Sciatic nerve (tissue), 2 donors: ENCODE results near the gene ZNF438. TPM values are rescaled to one million over a fixed set of nuclear protein-coding genes. Genes with fewer than 3 reads are reported as not detected.

Source experiments
- ATAC-seq: fragments of 200-7000 bp; cut with Tn5 transposase; one replicate; pipeline ENCODE4 v1.9.1; 2020; ENCODE audit warnings: mild to moderate bottlenecking, moderate library complexity
- DNase-seq: peaks from one replicate; pipeline ENCODE4 v3.0.0-alpha.2; 2020; ENCODE audit warnings: low spot score
- intact Hi-C: fragments of 100-400 bp; cut with DNase I; formaldehyde crosslinking; loops from one replicate; pipeline ENCODE4 v1.14.2; 2022
- total RNA-seq: library from RNA; stranded (reverse); fragmentation: NEBNext Ultra II Directional; extraction: Animal tissue kit (Norgen Biotek cat#: 25700); gene quantifications from one replicate; pipeline ENCODE4 v1.2.1, GENCODE V29; 2021
- donor health status: DM: no; HTN: no; CAD: no.
- donor health status: DM: no; HTN: no; CAD: no.

ZNF438 gene
- total RNA-seq, 1 donor from 2014 or later: 15.3 TPM

DNA sequence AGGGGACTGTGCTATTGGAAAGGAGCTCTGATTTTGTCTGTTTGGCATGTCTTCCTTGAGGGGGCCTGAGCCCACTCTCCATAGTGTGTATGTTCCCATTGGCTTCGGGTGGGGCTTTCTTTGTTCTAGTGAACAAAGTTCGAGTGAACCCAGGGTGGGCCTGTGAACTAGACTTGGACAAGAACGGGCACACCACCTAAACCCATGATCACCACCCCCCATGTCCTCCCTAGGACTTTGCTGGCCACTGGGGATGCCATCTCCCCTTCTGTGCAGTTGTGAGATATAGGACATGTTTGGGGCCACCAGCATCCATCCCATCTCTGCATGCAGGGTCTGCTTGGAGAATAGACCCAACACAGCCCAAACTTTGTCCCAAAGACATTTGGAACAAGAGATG is 206.6 kb downstream of the ZNF438 start:
- DNase-seq (no peak), ATAC-seq (no peak)
- intact Hi-C loops: no loop called here

DNA sequence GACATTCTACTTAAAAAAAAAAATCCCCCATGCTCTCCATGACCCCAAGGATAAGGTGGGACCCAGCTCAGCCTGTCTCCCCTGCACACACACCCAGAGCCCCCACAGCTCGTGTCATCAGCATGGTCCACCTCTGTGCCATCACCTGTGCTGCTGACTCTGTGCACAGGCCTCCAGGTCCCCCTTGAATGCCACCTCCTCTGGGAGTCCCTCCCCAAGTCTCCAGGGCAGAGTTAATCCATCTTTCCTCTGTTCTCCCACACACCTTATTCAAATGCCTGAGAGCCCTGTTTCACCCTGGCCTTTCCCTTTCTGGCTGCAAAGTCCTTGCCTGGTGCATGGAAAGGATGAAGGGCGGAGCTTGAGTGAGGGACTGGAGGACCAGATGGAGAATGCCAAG is 208.0 kb downstream of the ZNF438 start:
- ATAC-seq: no peak
- peak; percentile 19 for DNase-seq
- intact Hi-C loops: no loop called here

DNA sequence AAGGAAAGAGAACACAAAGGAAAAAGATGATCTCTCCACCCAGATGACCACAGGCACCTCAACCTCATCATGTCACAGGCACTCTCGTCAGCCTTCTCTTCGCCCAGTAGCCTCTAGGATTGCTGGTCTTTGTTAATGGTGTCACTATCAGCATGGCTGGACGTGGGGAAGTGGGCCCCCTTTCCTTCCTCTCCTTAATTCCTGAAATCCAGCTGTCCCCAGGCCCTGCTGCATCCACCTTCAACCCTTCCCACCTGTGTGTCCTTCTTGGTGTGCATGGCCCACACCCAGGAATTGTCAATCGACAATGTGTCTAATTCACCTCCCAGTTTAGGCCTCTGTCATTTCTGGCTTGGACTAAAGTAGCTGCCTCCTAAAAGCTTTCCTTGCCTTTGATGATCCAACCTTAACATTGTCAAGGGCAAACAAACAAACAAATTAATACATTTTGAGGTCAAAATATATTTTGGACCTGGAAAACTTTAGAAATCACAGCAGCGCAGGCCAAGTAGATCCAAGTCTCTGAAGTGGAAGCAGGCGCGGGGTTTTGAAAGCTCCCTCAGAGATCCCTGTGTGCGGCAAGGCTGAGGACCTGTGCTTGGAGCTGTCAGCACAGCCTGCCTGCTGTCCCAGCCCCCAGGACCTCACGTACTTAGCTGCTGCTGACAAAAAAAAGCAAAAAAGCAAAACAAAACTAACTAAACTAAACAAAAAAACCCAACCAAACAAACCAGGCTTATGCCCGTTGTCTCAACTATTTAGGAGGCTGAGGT is 208.8 kb downstream of the ZNF438 start:
- DNase-seq: peak; percentile 41
- intact Hi-C loops: no loop called here
- ATAC-seq: no peak

DNA sequence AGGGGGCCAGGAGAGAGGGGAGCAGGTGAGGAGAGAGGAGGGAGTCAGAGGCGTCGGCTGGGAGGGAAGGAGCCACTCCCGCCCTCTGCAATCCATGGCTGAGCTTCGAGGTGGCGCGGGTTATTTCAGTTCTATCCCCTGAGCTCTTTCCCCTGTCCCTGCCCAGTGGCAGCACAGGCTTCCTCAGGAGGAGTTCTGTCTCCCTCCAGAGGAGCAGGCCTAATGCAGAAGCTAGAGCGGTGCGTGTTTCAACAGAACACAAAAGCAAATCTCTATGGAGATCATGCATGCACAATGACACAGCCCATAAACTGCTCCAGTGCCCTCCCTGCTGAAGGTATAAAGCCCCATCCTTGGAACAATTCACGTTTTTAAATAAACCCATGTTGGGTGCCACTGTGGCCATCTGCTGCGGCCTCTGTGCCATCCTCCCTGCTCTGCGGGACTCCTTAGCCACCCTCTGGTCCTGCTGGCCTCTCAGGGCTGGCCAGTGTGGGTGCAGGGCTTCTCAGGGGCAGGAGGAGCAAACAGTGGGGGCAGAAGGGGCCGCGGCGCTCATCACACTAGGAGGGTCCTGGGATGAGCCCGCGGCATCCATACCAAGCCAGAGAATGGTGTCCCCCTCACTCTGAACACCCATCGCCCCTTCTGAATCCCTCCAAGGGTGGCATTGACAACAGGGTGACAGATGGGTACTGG is 209.5 kb downstream of the ZNF438 start:
- ATAC-seq (peak; percentile 63), DNase-seq (peak; percentile 51)
- intact Hi-C loops: no loop called here

DNA sequence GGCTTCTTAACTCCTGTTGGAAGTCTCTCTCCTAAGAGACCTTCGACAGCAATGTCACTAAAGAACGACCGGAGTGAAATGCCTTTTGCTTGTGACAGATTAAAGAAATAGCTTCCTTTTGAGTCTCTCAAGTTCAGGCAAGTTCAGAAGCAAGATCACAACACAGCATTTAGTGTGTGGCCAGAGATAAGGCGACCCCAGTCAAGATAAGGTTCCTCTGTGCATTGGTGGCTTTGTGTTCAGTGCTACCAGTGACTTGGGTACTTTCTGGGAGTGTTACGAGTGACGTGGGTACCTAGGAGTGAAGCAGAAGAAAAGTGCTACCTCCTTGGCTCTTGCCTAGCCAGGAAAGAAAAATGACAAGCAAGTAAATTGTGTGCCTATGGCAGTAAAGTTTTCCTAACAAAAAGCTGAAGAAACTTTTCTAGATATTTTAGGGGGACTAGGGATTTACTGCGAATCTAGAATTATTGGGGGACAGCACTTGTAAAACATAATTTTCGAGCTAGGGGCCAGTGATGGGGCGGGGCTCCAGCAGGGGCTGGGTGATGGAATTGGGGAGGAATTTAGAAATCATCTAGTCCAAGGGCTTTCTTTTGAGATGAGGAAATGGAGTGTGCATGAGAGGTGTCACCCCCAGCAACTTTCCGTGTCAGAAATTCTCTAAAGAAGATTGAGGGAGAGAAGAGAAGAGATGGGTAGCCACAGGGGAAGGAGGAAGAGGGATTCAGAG is 210.2 kb downstream of the ZNF438 start:
- no peak for ATAC-seq
- intact Hi-C loops: no loop called here
- peak; percentile 7 for DNase-seq

DNA sequence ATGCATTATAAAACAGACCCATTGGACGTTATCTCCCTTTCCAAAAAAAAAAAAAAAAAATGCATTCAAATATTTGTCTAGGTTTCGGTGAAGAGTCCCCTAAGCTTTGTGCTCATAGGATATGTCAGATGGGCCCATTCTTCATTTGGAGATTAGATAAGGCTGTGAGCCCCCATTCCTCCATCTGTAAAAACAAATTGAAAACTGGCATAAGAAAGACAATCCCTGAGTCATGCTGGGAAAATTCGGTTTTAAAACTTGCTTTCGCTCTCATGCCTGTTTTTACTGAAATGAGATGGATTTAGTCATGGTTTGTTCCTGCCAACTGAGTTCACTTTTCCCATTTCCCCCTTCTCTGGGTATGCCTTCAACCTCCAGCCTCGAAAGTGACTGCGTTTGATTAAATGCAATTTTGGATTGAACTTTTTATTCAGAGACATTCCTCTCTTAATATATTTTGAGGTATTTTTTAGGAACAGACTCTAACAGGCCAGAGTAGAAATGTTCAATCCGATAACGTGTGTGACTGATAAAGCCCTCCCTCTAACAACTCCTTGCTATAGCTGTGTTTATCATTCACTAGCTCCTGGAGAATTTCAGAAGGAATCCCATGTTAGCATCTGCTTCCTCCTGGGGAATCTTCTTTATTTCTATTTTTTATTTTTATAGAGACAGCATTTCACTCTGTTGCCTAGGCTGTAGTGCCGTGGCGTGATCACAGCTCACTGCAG is 211.2 kb downstream of the ZNF438 start:
- DNase-seq (peak; percentile 10), ATAC-seq (peak; percentile 27)
- intact Hi-C loops: no loop called here

DNA sequence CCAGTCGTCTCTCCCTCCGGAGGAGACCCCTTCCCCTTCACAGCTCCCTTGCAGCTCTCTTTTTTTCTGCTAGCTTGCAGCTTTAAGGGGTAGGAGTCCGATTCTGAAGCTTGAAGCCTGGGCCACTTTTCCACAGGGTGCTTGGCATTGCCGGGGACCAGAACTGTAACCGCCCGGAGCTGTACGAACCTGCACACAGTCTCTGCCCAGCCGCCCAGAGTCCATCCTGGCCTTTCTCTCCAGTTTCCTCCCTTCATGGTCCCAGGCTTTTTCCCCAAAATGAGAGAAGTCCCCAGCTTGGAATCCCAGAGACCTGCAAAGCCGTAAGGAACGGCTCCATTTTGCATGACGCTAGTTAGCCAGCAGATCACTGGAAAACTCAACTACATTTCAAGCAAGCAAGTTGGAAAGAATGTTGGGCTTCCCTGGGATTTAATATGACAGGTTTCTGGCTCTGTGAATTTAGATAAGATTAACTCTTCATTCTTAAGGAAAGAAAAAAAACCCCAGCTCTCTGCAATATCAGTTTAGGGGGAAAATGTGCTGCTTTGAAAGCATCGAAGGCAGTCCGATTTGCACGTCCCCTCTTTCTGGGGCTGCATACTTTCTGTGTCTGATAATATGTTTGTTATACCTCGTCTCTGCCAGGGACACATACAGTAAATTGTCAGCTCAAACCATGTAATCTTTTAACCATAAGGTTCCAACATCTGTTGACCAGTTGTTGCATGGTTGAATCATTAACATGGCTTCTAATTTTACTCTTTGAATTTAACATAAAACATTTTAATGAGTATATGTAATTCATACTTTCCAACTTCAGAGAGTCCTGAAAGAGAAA is 212.1 kb downstream of the ZNF438 start:
- ATAC-seq: no peak
- peak; percentile 48 for DNase-seq
- intact Hi-C loops: no loop called here

DNA sequence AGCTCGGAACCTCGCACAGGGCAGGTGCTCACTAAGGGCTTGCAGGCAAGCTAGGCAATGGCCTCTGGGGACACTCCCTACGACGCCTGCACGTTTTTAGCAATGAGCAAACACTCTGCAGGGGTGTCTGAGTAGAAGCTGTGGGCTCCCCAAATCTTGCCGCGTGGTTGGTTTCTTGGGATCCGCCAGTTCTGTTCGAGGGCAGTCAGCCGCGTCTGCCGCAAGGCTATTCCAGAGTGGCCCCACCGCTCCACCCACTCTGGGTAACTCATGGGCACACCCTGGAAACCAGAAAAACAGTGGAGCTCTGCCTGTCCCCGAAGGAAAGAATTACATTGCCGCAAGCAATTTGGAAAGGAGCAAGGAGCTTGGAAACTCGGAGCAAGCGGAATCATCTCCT is 212.8 kb downstream of the ZNF438 start:
- peak; percentile 15 for ATAC-seq
- peak; percentile 55 for DNase-seq
- intact Hi-C loops: no loop called here

DNA sequence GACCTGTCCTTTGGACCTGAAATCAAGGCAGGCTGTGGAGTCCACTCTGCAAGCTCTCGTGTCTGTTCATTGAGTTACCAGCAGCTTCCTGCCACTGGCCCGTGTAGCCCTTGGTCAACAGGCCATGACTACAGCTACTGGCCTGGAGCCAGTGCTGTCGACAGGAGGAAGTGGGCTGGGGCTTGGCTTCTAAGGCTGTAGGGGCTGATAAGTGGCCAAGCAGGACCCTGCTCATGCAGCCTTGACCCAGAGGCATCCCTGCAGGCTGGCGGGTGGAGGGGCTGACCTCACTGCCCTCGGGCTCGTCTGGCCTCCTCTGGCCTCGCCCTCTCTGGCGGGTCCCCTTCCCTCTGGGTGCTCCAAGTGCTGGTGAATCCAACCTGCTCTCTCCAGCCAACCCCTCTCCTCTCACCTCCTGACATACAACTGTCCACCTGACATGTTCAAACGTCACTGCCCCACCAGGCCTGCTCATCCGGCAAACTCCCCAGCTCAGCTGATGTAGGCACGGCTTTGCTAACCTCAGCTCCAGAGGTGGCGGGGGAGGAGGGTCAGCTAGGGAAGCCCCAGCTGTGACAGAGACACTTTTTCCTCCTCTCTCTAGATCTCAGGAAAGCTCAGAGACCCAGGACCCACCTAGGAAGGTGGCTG is 213.5 kb downstream of the ZNF438 start:
- DNase-seq (peak; percentile 71), ATAC-seq (peak; percentile 16)
- intact Hi-C loops: no loop called here

DNA sequence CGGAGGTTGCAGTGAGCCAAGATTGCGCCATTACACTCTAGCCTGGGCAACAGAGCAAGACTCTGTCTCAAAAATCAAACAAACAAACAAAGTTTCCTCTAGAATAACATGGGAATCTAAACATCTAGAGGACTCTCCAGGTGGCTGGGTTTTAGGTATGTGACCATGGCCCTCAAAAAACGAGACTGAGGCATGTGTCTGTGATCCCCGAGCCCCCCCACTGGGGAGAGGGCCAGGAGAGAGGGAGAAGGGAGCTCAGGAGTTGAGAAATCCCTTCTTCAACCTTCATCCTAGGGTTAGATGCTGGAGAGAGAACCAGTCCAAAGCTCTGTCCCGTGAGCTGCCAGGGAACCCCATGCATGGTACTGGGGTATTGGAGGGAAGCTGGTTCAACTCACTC is 214.1 kb downstream of the ZNF438 start:
- DNase-seq: no peak
- intact Hi-C loops: no loop called here
- no peak for ATAC-seq

DNA sequence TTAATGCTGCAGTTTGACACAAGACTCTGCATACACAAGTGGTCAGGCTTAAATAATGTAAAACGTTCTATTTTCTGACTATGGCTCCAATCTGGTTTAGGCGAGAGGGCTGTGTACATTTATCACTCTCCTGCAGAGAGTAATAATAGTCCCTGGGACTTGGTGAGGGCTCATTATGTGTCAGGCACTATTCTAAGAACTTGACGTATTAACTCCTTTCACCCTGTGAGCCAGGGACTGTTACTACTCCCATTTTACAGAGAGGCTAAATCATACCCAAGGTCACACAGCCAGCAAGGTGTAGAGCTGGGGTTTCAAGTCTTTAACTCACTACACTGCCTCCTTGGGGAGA is 214.9 kb downstream of the ZNF438 start:
- DNase-seq (no peak), ATAC-seq (no peak)
- intact Hi-C loops: no loop called here

DNA sequence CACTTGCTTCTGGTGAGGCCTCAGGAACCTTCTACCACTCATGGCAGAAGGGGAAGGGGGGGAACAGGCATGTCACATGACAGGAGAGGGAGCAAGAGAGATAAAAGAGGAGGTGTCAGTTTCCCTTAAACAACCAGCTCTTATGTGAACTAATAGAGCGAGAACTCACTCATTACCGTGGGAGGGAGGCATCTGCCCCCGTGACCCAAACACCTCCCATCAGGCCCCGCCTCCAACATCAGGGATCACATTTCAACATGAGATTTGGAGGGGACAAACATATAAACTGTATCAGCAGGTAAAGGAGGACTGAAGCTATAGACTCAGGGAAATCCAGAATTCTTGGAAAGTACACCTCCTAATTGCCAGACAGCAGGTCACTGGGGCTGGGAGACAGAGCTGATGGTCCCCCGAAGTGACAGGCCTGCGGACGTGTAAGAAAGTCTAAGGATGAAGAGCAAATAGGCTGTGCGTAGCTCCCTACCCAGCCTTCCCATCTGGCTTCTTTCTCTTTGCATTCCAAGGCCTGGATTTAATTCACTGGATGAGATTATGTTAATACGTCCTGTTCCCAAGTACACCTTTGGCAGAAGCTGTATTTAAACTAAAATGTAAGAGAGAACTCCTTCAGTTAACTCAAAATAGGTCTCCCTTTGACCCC is 215.4 kb downstream of the ZNF438 start:
- ATAC-seq (no peak), DNase-seq (peak; percentile 41)
- intact Hi-C loops: no loop called here

DNA sequence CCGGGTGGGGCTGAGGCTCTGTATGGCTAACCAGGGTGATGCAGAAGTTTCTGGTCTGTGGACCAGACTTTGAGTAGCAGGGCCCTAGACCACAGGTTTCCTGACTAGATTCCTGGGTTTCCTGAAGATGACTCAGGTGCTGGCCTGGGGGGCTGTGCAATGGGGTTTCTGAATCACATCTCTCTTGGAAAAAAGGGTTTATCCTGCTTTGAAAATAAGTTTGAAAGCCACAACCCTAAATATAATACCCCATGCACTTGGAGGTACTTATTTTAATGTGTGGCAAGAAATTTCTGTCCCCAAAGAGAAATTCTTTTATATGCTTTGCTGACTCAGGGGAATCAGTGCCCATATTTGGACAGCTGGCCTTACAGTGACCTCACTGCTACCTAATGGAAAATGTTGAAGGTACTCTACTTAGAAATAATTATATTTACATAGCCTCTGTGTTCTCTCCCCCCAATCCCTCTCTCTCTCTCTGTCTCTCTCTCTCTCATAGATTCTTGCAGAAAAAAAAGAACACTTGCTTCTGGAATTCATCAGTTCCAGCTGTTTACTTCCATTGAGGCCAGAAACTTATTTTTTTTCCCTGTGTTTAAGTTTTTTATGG is 217.7 kb downstream of the ZNF438 start:
- ATAC-seq: no peak
- intact Hi-C loops: no loop called here
- DNase-seq: no peak

DNA sequence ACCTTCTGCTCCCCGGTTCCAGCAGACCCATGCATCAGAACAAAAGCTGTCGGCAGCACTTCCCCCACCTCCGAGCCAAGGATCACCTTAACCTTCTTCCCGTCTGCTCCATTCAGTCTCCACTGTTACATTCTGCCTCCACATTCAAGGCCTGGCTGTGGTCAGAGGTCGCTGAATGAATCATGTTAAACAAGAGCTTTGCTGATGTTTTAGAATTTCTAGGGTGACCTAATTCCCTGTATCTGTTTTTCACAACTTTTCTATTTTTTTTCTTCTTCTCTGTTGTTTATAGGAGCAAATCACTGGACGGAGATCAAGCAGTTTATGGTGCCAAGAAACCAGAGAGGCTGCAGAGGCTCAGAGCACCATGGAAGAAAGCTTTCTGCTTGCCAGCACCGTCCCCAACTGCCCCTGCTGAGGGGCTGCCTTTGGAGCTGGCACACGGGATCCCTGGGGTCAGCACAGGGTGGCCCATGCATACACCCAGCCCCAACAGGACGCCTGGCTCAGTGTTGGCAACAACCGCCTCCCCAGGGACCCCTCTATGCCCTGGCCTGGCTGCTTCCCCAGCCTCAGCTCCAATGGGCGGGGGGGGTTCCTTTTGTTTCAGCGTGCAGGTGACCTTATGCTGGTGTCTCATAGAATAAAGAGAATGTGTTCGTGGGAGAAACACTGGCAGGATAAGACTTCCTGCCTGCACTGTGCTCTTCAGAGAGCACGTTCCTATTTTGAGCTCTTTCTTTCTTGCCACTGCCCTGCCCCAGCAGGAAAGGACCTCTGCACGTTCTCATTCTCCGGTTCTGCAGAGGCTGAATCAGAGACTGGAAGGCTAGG is 219.4 kb downstream of the ZNF438 start:
- ATAC-seq (peak; percentile 82), DNase-seq (no peak)
- intact Hi-C loops: no loop called here

DNA sequence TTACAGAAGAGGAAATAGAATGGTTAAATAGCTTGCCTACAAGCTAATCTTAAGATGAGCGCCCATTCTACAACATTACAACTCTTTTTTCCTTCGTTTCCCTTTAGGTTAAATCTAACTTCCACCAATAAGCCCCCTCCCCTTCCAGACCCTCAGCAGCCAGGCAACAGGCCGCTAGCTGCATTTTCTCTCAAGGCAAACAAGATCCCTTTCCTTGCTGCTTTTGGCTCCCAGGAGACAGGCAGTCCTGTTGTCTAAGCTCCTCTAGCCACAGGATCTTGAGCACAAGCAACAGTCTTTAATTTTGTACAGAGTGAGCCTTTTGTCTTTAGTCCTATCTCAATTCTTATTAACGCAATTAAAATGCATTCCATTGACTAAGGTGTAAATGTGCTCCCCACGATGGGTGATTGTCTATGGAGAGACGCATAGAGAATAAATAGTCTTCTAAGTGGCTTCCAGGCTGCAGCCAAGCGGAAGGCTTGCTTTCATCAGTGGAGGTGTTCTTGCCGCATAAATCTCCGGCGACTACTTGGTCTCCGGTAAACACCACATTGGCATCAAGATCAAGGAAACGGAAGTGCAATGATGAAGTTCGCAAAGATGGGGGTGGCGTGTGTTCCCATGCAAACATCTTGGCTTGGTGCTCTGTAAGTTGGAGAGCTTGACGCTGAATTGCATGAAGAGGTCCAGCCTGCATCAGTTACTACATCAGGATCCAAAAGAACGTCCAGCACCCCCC is 220.2 kb downstream of the ZNF438 start:
- DNase-seq: no peak
- intact Hi-C loops: no loop called here

DNA sequence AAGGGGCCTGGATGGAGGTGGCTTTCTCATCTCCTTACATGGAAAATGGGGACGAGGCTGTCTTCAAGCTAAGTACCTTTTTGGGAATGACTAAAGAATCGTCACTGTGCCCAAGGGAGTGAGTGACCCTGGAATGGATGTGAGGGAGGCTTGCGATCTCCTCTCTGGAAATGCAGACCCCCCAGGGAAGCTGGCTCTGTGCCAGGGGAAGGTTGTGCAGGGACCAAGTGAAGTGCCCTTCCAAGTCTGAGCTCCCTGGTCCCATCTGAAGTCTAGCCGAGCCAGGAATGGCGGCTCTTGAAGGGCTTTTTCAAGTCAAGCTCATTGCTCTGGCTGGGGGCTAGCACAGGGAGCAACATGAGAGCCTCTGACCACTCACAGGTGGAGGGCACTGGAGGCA is 221.2 kb downstream of the ZNF438 start:
- ATAC-seq (no peak), DNase-seq (no peak)

More for the DNA sequence above, 220.2 kb downstream of the ZNF438 start:
- ATAC-seq: peak; percentile 48

More for the DNA sequence above, 221.2 kb downstream of the ZNF438 start:
- intact Hi-C loops: no loop called here
